H9 (cell line): ENCODE results near the gene CCDC57. TPM values are rescaled to one million over a fixed set of nuclear protein-coding genes. Genes with fewer than 3 reads are reported as not detected.

Experiments used
- DNase-seq: peaks from one replicate; pipeline ENCODE4 v3.0.0-alpha.2; 2017
- H2AFZ ChIP-seq: one replicate; pipeline ENCODE4 v1.6.1; 2013; ENCODE audit warnings: mild to moderate bottlenecking, low read length, control low read depth, moderate library complexity
- H2AK5ac ChIP-seq: 2 replicates; pipeline ENCODE4 v1.6.1; 2013; ENCODE audit warnings: low read length, control low read depth, mixed read lengths; ENCODE audit not compliant: insufficient read length
- H2BK120ac ChIP-seq: one replicate; pipeline ENCODE4 v1.6.1; 2013; ENCODE audit warnings: low read depth, mild to moderate bottlenecking, low read length, control low read depth, inconsistent platforms; ENCODE audit not compliant: poor library complexity, severe bottlenecking
- H2BK12ac ChIP-seq: 2 replicates; pipeline ENCODE4 v1.6.1; 2013; ENCODE audit warnings: low read length, control low read depth, mixed read lengths, low read depth; ENCODE audit not compliant: insufficient read length
- H2BK15ac ChIP-seq: 2 replicates; pipeline ENCODE4 v1.6.1; 2013; ENCODE audit warnings: low read depth, low read length, control low read depth
- H2BK20ac ChIP-seq: one replicate; pipeline ENCODE4 v1.6.1; 2013; ENCODE audit warnings: low read depth, mild to moderate bottlenecking, low read length, control low read depth, inconsistent platforms; ENCODE audit not compliant: poor library complexity, severe bottlenecking
- H2BK5ac ChIP-seq: 2 replicates; pipeline ENCODE4 v1.6.1; 2013; ENCODE audit warnings: low read length, control low read depth, mixed read lengths; ENCODE audit not compliant: insufficient read length
- H3K14ac ChIP-seq: 2 replicates; pipeline ENCODE4 v1.6.1; 2013; ENCODE audit warnings: low read length, control low read depth; ENCODE audit not compliant: insufficient read depth
- H3K18ac ChIP-seq: 2 replicates; pipeline ENCODE4 v1.6.1; 2013; ENCODE audit warnings: low read depth, mild to moderate bottlenecking, mixed read lengths, low read length, control low read depth; ENCODE audit not compliant: insufficient read length
- H3K23ac ChIP-seq: 2 replicates; pipeline ENCODE4 v1.6.1; 2013; ENCODE audit warnings: low read length, control low read depth, mixed read lengths, low read depth; ENCODE audit not compliant: insufficient read length
- H3K23me2 ChIP-seq: 2 replicates; pipeline ENCODE4 v1.6.1; 2013; ENCODE audit warnings: low read depth, mild to moderate bottlenecking, mixed read lengths, low read length, control low read depth; ENCODE audit not compliant: insufficient read length, poor library complexity, severe bottlenecking
- H3K27ac ChIP-seq: 2 replicates; pipeline ENCODE4 v1.5.1; 2013; ENCODE audit warnings: low read length, control low read depth, mixed read lengths, low read depth; ENCODE audit not compliant: insufficient read length
- H3K27me3 ChIP-seq: 2 replicates; pipeline ENCODE4 v1.6.1; 2013; ENCODE audit warnings: low read length, control low read depth, inconsistent platforms; ENCODE audit not compliant: insufficient read depth
- H3K4ac ChIP-seq: 2 replicates; pipeline ENCODE4 v1.6.1; 2013; ENCODE audit warnings: low read depth, mild to moderate bottlenecking, control low read depth, inconsistent platforms, low read length, moderate library complexity
- H3K4me1 ChIP-seq: 2 replicates; pipeline ENCODE4 v1.6.1; 2013; ENCODE audit warnings: low read length, control low read depth, inconsistent platforms; ENCODE audit not compliant: insufficient read depth
- H3K4me2 ChIP-seq: 2 replicates; pipeline ENCODE4 v1.6.1; 2013; ENCODE audit warnings: low read length, control low read depth, mixed read lengths; ENCODE audit not compliant: insufficient read length, insufficient read depth
- H3K56ac ChIP-seq: 2 replicates; pipeline ENCODE4 v1.6.1; 2013; ENCODE audit warnings: low read depth, mild to moderate bottlenecking, mixed read lengths, low read length, control low read depth; ENCODE audit not compliant: insufficient read length
- H3K79me1 ChIP-seq: 2 replicates; pipeline ENCODE4 v1.6.1; 2013; ENCODE audit warnings: low read depth, mild to moderate bottlenecking, moderate library complexity, low read length, control low read depth, inconsistent platforms; ENCODE audit not compliant: insufficient read depth, poor library complexity, severe bottlenecking
- H3K79me2 ChIP-seq: 2 replicates; pipeline ENCODE4 v1.6.1; 2013; ENCODE audit warnings: low read length, control low read depth, inconsistent platforms; ENCODE audit not compliant: insufficient read depth
- H3K9ac ChIP-seq: 2 replicates; pipeline ENCODE4 v1.6.1; 2013; ENCODE audit warnings: low read length, control low read depth, mixed read lengths; ENCODE audit not compliant: insufficient read length; ENCODE audit errors: extremely low read depth
- H3K9me3 ChIP-seq: one replicate; pipeline ENCODE4 v1.6.1; 2013; ENCODE audit warnings: low read depth, low read length, inconsistent platforms; ENCODE audit not compliant: control insufficient read depth
- H3T11ph ChIP-seq: one replicate; pipeline ENCODE4 v1.6.1; 2013; ENCODE audit warnings: mild to moderate bottlenecking, low read length, control low read depth, inconsistent platforms
- H4K20me1 ChIP-seq: one replicate; pipeline ENCODE4 v1.6.1; 2013; ENCODE audit not compliant: control insufficient read depth, insufficient read length, insufficient read depth
- H4K5ac ChIP-seq: 2 replicates; pipeline ENCODE4 v1.6.1; 2013; ENCODE audit warnings: low read depth, mild to moderate bottlenecking, mixed read lengths, low read length, control low read depth; ENCODE audit not compliant: insufficient read length
- H4K8ac ChIP-seq: replicated peaks from 2 replicates; pipeline ENCODE4 v1.6.1; 2013; ENCODE audit warnings: low read length, control low read depth, mixed read lengths, low read depth; ENCODE audit not compliant: insufficient read length
- H4K91ac ChIP-seq: 2 replicates; pipeline ENCODE4 v1.6.1; 2013; ENCODE audit warnings: low read depth, mild to moderate bottlenecking, moderate library complexity, mixed read lengths, low read length, control low read depth; ENCODE audit not compliant: insufficient read length
- H3K27ac Mint-ChIP-seq, 3 experiments: 2 replicates in 2 of 3; 3 replicates in 1 of 3; pipeline ENCODE4 v1.8.0; 2020 to 2021; ENCODE audit warnings: mixed read lengths in 3 of 3, mild to moderate bottlenecking in 1 of 3, moderate library complexity in 1 of 3
- H3K27me3 Mint-ChIP-seq: 2 replicates; pipeline ENCODE4 v1.8.0; 2021; ENCODE audit warnings: low read depth, mild to moderate bottlenecking, moderate library complexity, mixed read lengths
- H3K36me3 Mint-ChIP-seq, 3 experiments: 2 replicates in 2 of 3; 3 replicates in 1 of 3; pipeline ENCODE4 v1.8.0; 2020 to 2021; ENCODE audit warnings: low read depth in 3 of 3, mixed read lengths in 3 of 3; ENCODE audit not compliant: insufficient read depth in 1 of 3
- H3K4me1 Mint-ChIP-seq, 2 experiments: 2 replicates each; pipeline ENCODE4 v1.8.0; 2020; ENCODE audit warnings: mixed read lengths in 2 of 2
- H3K4me3 Mint-ChIP-seq, 2 experiments: 2 replicates in 1 of 2; 3 replicates in 1 of 2; pipeline ENCODE4 v1.8.0; 2020 to 2021; ENCODE audit warnings: mild to moderate bottlenecking in 2 of 2, mixed read lengths in 2 of 2, moderate library complexity in 1 of 2
- H3K9me3 Mint-ChIP-seq, 2 experiments: 2 replicates in 1 of 2; 3 replicates in 1 of 2; pipeline ENCODE4 v1.8.0; 2020; ENCODE audit warnings: mild to moderate bottlenecking in 2 of 2, mixed read lengths in 2 of 2, moderate library complexity in 1 of 2
- CTCF ChIP-seq: fragments of 200-600 bp; sonication (generic); conservative IDR thresholded peaks from 3 replicates; pipeline ENCODE4 v1.8.0; 2021; ENCODE audit warnings: antibody characterized with exemption, mild to moderate bottlenecking
- WGBS: extraction: QIAGEN DNeasy Blood & Tissue Kit; methylation state at CpG from one replicate; pipeline ENCODE4 v1.1.7; 2013; ENCODE audit warnings: missing lambda C conversion rate, low lambda C conversion rate, mixed read lengths; ENCODE audit not compliant: insufficient read length; ENCODE audit errors: extremely low coverage; 5-methylcytosine and 5-hydroxymethylcytosine counted together
- total RNA-seq: library from RNA; stranded (reverse); gene quantifications from 2 replicates; pipeline ENCODE4 v1.2.1, GENCODE V29; 2021

CCDC57 gene
- total RNA-seq, 1 experiment from 2014 or later: 11.0 TPM

GRCh38 chr17:82085931-82086764, 126.5 kb downstream of the CCDC57 start:
- no peaks in the 10 kb centered on the region for H3K4me1 Mint-ChIP-seq
- no peaks in the 10 kb centered on the region for H4K20me1 ChIP-seq

More at GRCh38 chr17:82085931-82086764, 126.5 kb downstream of the CCDC57 start:
- no peak overlapping the region for H3K4me2 ChIP-seq
- no peaks in the 10 kb centered on the region for H3K9me3 Mint-ChIP-seq
- no peaks in the 10 kb centered on the region for H3K4me1 ChIP-seq
- H2BK120ac ChIP-seq: no peak overlapping the region
- no peak overlapping the region for H2BK20ac ChIP-seq
- no peak overlapping the region for H3K18ac ChIP-seq
- no peaks in the 10 kb centered on the region for H3K27me3 ChIP-seq
- H4K8ac ChIP-seq: no peak overlapping the region
- no peak overlapping the region for H3T11ph ChIP-seq
- no peak overlapping the region for H4K91ac ChIP-seq
- H3K9ac ChIP-seq: no peak overlapping the region
- H2AK5ac ChIP-seq: no peak overlapping the region
- H3K27ac Mint-ChIP-seq: no peak overlapping the region
- H3K14ac ChIP-seq: no peak overlapping the region
- no peak overlapping the region for H2AFZ ChIP-seq
- no peaks in the 10 kb centered on the region for H3K9me3 ChIP-seq
- H3K27me3 Mint-ChIP-seq: no peaks in the 10 kb centered on the region
- peaks cover 21 to 82% (median 59%) of the 10 kb centered on the region in 3 experiments; a peak in 6 of 7 replicates for H3K36me3 Mint-ChIP-seq
- H2BK15ac ChIP-seq: no peak overlapping the region
- H3K79me1 ChIP-seq: no peaks in the 10 kb centered on the region
- no peak for TF ChIP-seq CTCF
- H2BK12ac ChIP-seq: no peak overlapping the region
- H3K56ac ChIP-seq: no peak overlapping the region
- no peak overlapping the region for H4K5ac ChIP-seq
- H3K79me2 ChIP-seq: no peaks in the 10 kb centered on the region
- no peak overlapping the region for H3K4ac ChIP-seq
- H2BK5ac ChIP-seq: no peak overlapping the region
- no peak overlapping the region for H3K27ac ChIP-seq
- no peak overlapping the region for H3K23ac ChIP-seq
- DNase-seq: no peak
- H3K4me3 Mint-ChIP-seq: no peak overlapping the region
- no CpG with 5 or more reads among the region's 25 CpGs for WGBS
- no peaks in the 10 kb centered on the region for H3K23me2 ChIP-seq
